HG03039 (cell line): ENCODE measurements around the gene B9D1.
A peak's percentile ranks its signal among the peaks of the same experiment; 100 is the strongest.

Source experiments
- ATAC-seq: cut with Tn5 transposase; IDR thresholded peaks from one replicate; pipeline ENCODE4 v1.9.1; 2021; ENCODE audit warnings: mild to moderate bottlenecking, moderate library complexity; ENCODE audit not compliant: unreplicated experiment

The B9D1 gene

DNA sequence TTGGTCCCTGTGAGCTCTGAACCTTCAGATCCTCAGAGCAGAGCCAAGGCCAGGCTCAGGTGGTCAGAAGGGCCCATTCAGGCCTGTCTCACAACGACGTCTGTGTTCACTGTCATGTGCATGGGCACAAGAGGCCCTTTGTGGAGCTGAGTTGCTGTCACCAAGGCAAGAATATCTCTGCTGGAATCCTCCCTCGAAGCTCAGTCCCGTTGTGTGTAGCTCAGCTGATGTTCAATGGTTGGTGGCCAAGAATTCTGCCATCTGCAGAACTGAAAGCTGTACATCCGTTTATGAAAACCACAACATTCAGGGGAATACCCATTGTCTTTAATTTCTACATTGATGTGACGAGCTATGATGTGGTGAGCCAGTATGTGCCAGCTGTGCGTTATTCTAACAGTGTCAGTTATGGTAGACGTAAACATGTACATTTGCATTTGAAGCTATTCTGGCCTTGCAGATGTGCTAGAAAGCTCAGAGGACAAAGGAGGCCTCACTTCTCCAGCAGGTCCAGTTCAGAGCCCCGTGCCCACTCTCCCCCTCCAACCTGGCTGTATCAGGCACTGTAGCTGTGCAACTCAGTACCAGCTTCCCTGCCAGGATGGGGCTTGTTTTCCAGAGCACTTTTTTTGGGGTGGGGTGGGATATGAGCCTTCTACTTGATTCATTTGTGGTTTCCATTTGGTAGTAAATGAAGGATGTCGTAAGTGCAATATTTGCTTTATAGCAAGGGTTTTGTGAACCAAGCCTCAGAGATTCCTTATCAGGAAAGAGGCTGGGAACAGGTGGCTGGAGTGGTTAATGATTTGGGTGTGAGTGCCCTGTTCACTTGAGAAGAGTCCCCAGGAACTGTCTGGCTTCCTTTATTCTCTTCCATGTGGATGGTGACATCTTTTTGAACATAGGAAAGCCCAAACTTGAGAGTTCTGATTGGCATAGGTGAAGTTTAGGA lies 56.1 kb downstream of the B9D1 start:
- peak; percentile 69 for ATAC-seq

DNA sequence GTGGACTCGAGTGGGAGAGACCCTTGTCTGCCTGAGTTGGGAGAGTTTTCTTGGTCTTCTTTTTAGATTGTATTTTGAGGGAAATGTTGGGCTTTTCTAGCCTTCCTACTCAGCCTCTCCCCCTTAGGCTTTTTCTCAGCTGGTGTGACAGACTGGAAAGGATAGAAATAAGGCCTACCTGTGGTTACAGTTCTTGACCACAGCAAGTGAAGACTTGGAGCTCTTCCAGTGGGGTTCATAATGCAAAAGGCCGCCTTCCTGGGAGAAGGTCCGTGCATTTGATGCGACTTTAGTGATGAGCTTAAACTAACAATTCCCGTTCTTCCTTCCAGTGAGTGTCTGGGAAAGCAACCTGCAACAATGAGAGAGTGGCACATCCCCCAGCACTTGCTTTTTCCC lies 56.8 kb downstream of the B9D1 start:
- ATAC-seq = no peak

DNA sequence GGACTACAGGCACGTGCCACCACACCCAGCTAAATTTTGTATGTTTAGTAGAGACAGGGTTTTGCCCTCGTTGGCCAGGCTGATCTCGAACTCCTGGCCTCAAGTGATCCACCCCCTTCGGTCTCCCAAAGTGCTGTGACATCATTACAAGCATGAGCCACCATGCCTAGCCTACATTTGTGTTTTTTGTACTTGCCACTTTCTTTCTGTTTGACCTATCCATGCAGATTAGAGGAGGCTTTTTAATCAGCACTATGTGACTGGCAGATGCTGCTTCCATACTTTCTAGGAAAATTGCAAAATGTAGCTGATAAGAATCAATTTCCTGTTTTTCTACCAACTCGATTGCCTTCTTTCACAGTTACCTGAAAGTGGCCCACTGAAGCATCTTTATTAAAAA lies 57.3 kb downstream of the B9D1 start:
- ATAC-seq = no peak

DNA sequence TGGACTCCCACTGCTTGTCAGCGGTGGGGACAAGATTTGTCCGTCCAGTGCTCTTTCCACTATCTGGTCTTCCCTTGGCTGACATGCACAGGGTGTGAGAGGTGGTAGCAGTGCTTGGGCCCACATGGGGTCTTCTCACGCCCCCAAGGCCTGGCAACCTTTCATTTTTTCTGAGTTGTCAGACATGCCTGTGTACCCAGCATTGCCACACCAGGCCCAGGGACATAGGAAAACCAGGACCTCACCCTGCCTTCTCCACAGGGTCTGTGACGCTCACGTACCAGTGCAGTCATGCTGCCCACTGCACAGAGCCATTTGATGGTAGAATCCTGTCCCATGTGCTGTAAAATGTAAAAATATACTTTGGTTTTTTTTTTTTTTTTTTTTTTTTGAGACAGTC lies 57.8 kb downstream of the B9D1 start:
- no peak for ATAC-seq

DNA sequence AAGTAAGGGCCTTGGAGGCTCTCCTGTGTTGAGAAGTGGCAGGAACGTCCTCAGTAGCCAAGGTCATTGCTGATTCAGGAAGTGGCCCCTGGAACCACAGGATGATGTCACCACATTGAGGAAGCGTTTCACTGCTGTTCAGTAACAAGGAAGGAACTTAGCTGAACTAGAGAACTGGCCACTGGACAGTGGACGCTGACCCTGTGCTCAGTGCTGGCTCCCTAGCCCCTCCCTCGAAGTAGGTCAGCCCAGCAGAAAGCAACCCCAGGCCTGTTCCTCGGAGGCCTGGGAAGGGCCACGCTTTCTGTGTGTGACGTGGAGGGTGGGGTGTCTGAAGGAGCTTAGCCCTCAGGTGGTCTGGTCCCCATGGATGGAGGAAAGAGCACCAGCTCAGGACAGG lies 58.3 kb downstream of the B9D1 start:
- ATAC-seq = no peak

DNA sequence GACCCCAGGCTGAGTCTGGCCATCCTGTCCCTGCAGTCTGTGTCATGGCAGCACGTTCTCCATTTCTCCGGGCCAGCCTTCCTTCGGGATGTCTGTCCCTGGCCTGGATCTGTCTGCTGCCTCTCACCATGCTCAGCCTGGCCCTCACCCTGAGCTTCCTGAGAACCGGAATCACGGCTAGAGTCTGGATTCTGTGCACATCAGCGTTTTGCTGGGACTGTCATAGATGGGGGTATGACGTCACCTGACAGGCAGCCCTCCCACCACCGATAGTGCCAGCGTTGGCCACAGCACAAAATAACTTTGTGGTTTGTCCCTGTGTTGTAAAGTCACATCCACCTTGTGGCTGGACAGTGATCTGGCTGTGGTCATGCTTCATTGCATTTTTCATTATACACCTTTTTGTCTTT lies 59.2 kb downstream of the B9D1 start:
- ATAC-seq = no peak

DNA sequence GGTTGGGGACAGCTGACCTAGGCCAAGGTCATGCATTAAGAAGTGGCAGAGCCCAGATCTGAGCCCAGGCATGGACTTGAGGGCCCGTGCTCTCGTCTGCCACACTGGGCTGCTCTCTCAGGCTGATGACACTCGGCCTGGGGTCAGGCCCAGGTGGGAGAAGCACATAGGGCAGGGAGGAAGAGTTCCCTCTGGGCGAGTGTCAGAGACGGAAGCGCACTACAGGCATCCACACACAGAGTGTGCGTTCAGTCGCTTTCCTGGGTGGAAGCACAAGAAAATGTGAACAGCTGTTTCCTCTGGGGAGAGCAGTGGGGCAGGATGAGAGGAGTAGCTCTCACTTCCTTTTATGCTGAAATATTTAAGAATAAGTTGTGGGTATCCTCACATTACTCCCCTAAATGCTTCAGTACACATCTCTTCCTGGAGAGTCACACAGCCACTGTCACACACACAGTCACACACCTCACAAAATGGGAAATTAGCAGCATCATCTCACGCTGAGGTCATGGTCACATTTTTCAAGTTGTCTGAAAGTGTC lies 59.7 kb downstream of the B9D1 start:
- no peak for ATAC-seq

DNA sequence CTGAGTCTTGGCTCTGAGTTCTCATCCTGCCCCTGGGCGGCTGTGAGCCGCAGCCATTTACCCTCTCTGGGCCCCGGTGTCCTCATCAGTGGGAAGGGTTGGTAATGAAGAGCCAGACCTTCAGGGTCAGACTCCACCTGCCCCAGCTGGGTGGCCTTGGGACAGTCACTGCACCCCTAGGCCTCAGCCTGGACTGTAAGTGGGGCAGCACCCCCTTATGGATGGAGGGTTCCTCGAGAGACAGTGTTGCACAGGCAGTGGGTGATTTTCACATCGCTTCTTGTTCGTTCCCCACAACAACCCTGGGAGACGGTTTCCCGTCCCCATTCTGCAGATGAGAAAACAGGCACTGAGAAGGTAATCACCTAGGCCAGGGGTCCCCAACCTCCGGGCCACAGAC lies 60.5 kb downstream of the B9D1 start:
- no peak for ATAC-seq

DNA sequence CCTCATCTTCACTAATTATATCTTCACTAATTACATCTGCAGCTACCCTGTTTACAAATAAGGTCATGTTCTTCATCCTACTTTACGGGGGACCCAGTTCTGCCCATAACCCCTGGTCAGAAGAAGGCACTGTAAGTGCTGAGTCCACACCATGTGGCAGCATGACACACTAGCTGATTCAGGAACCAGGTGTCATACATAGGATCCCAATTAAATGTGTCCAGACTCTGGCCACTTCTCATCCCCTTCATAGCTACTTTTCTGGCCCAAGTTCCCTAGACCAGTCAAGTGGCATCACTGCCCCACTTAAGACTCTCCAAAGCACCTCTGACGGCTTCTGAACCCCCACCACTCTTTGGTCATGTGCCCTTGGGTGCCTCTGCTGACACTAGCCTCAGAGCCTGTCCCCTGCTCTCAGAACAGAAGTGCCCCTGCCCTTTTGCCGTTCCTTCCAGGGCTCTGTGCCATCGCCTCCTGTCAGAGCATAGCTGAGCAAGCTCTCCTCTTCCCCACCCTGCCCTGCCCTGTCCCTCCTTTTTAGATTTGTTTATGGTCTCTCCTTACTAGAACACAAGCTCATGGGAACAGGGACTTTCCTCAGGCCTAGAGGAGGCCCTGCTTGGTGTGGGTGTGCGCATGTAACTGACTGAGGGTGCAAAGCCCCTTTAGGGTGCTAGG lies 61.1 kb downstream of the B9D1 start:
- no peak for ATAC-seq

DNA sequence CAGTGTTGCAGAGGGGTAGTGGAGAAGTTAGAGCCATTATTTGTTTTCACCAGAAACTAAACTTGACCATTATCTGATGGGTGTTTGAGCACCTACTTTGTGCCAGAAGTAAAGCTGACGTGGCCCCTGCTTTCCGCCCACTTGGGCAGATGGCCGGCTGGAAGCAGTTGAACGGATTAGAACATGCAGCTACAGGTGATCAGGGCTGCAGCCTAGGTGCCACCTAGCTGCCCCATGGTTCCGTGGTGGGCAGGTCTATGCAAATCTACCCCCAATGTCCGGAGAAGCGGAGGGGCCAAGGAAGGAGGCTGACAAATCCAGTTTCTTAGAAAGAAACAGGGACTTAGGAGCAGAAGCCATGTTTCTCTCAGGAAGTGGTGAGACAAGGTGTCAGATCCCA lies 62.7 kb downstream of the B9D1 start:
- no peak for ATAC-seq

DNA sequence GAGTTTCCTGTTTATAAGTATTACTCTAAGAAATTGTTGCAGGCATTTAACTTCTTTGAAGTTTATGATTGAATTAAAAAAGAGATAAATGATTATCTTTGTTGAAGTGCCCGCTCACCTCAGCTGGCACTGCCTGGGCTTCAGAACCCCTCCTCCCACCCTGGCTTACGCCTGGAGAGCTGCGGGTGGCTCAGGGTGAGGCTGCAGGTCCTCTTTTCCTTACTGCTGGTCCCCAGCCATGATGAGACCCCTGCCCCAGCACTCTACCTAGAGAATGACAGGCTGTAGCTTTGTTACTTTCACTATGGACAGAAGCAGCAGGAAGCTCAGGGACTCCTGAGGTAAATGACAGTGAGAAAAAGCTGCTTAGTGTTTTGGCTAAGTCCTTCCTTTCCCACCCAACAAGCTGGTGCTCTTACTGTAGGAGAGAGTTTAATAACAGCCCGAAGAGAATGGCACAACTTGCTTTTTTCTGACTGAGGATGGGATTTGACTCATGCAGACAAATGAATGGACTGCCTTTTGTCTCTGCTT lies 63.2 kb downstream of the B9D1 start:
- no peak for ATAC-seq

DNA sequence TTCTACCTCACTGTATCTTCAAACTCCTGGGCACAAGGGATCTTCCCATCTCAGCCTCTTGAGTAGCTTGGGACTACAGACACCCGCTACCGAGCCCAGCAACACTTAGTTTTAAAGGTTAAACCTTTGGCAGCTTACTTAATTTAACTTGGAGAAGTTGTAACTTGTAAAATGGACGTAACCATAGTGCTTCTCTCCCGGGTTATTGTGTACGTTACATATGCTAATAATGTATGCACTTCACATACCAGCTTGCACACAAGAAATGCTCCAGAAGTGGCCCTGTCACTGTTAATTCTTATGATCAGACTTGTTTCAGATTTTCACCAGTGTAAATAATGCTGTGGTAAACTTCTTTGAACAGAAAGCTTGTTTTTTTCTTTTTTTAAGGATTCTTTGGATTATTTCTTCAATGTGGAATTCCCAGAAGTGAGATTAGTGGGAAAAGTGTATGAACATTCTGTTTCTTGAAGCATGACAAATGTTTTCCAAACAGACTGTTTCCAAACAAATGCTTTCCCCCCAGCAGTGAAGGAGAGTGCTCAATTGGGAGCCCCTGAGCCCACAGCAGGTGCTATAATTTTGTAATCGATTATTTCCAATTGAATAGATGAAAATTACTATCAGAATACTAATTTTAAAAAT lies 63.8 kb downstream of the B9D1 start:
- ATAC-seq = no peak

DNA sequence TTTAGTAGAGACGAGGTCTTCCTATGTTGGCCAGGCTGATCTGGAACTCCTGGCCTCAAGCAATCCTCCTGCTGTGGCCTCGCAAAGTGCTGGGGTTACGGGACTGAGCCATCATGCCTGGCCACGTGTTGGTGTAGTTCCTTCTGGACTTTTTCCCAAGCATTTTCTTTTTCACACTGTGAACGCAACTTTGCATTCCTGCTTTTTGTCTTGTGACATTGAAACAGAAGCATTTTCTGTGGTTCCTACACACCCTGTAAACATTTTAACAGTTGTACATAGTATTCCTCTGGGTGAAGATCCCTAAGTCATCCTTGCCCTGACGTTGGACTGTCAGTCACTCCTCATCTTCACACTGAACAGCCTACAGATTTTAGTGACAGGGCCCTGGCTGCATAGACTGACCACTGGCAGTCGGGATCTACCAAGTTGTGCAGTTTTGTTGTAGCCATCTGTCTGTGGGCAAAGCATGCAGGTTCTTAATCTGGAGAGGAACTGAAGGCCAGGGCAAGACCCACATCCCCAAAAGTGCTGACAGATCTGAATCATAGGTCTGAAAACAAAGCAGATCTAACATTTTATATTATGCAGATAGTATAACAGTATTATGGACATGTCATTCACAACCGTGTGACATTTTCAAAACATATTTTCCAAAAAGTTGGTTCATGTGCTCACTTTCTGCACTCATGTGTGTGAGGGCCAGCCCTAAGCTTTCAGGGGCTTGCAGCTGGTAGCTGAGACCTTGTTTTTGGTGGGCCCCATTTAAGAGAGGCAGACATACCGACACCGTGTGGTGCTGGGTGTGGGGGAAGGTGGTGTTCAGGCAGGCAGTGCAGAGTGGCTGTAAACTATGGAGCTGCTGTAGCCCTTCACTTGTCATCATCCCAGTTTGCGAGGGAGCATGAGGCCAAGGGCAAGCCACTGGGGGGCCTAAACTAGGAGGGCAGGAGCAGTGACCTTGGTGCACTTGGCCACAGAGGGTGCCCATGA lies 65.4 kb downstream of the B9D1 start:
- ATAC-seq = no peak

DNA sequence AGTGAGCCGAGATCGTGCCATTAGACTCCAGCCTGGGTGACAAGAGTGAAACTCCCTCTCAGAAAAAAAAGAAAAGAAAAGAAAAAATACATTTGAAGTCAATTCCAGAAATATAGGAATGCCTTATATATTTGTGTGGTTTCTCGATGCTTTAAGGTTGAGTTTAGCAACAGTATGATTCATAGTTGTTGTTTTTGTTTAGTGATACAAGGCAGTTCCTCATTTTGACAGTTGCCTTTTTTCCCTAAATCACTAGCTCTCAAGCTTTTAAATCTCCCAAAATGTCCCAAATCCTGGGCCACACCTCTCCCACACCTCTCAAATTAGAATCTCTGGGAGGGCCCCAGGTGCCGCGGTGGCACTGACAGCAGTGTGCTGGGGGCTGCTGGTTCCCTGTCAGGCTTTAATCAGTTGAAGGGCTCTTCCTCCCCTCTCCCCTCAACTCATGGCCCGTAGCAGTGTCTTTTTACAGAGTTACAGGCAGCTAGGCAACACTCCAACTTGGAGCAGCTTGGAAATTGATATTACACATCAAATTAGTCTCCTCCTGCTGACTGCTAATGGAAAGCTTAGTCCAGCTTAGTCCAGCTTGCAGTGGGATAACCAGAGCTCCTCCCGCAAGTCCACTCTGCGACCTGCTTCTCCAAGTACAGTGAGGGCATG lies 66.9 kb downstream of the B9D1 start:
- ATAC-seq = no peak

DNA sequence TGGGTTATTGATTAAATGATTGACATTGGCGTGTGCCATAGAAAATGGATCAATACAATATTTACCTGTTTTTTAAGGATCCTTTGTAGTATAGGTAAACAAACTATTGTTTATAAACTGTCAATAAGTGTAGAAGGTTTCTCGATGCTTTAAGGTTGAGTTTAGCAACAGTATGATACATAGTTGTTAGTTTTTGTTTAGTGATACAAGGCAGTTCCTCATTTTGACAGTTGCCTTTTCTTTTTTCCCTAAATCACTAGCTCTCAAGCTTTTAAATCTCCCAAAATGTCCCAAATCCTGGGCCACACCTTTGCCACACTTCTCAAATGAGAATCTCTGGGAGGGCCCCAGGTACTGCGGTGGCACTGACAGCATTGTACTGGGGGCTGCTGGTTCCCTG lies 68.1 kb downstream of the B9D1 start:
- no peak for ATAC-seq
